NT2/D1 (cell line): Measurements from ENCODE around the gene GGTA1.

ENCODE experiments used
- SUZ12 ChIP-seq: IDR thresholded peaks from 2 replicates; pipeline ENCODE4 v1.6.1; 2011; ENCODE audit not compliant: insufficient read length, insufficient read depth; ENCODE audit errors: extremely low read depth
- ZNF274 ChIP-seq: IDR thresholded peaks from 2 replicates; pipeline ENCODE4 v1.6.1; 2011; ENCODE audit warnings: mild to moderate bottlenecking, low read depth, low read length

DNA sequence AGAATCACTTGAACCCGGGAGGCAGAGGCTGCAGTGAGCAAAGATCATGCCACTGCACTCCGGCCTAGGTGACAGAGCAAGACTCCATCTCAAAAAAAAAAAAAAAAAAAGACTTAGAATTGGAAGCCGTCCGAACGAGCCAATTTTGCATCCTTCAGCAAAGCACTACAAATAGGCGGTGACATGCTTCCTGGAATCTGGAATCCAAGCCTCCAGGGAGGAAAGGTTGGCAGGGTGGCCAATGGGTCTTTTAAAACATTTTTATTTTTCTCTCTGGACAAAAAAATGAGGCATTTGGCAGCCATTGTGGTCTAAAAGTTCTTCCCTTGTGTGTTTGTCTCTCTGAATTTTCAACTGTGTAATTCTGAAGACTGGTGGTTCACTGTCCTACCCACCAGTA, 26.4 kb downstream of the GGTA1 start:
- TF ChIP-seq SUZ12 (no peak), ZNF274 (no peak)
